Measurements from ENCODE around the gene UBASH3A. TPM values are rescaled to one million over a fixed set of nuclear protein-coding genes. Genes with fewer than 3 reads are reported as not detected.

UBASH3A gene
- total RNA-seq, 1 donor from 2014 or later = not detected

DNA sequence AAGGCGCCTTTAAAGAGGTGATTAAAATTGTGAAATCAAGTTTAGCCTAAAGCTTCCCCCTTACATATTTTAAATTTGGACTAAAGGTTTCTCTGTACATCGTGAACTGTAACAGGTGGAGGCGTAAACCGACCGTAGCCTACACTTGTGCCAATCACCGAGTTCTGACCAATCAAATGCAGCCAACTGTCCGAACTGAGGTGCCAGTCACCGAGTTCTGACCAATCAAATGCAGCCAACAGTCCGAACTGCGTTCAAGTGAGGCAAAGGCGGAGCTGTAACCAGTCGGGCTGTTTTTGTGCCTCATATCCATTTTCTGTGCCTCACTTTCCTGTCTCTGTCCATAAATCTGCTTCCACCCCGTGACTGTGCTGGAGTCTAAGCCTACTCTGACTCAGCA, 44.8 kb upstream of the UBASH3A start:
- H3K27ac ChIP-seq (replicated peaks) = no peak overlapping the region
- peaks cover 43% of the 10 kb centered on the region for H3K9me3 ChIP-seq (replicated peaks)
- no peak for TF ChIP-seq CTCF (IDR thresholded peaks at IDR 0.05; ENCODE audit: borderline replicate concordance)
- intact Hi-C loops (cut with micrococcal nuclease) = no loop called here
- no peak overlapping the region for H3K4me3 ChIP-seq
- peaks cover 66% of the 10 kb centered on the region for H3K27me3 ChIP-seq (ENCODE audit: low read depth)
- no peaks in the 10 kb centered on the region for H3K36me3 ChIP-seq
- DNase-seq = no peak
- H3K4me1 ChIP-seq = no peaks in the 10 kb centered on the region

DNA sequence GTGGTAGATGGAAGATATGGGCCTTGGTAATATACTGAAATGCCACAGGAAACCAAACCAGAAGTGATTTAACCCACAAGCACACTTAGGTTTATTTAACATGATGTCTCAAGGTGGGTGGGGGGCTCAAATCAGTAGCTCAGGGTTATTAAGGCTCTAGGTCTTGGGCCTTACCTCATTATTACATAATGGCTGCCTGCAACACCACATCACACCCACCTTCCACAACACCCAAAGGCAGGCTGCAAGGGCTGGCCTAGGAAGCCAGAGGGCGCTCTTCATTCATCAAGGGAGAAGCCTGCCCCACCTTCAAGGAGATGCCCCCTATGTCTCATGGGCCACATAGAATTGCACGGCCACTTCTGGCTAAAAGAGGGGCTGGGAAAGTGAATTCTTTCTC, 43.4 kb upstream of the UBASH3A start:
- H3K27ac ChIP-seq (replicated peaks) = no peak overlapping the region
- DNase-seq = no peak
- H3K27me3 ChIP-seq (ENCODE audit: low read depth) = peaks cover 80% of the 10 kb centered on the region
- intact Hi-C loops (cut with micrococcal nuclease) = no loop called here
- no peaks in the 10 kb centered on the region for H3K36me3 ChIP-seq
- peaks cover 29% of the 10 kb centered on the region for H3K9me3 ChIP-seq (replicated peaks)
- no peak for TF ChIP-seq CTCF (IDR thresholded peaks at IDR 0.05; ENCODE audit: borderline replicate concordance)
- H3K4me3 ChIP-seq = no peak overlapping the region
- no peaks in the 10 kb centered on the region for H3K4me1 ChIP-seq

- Histone ChIP-seq H3K9me3 (replicated peaks) (peaks cover 19% of the 10 kb centered on the region), H3K4me1 (no peaks in the 10 kb centered on the region), H3K27ac (replicated peaks) (no peak overlapping the region), H3K27me3 (ENCODE audit: low read depth) (peaks cover 90% of the 10 kb centered on the region), H3K4me3 (no peak overlapping the region), H3K36me3 (no peaks in the 10 kb centered on the region)
- intact Hi-C loops (cut with micrococcal nuclease) = no loop called here
- TF ChIP-seq CTCF (IDR thresholded peaks at IDR 0.05; ENCODE audit: borderline replicate concordance) = no peak
- DNase-seq = no peak
These were observed 42.4 kb upstream of the UBASH3A start for GRCh38 chr21:42361286-42361685.

- no peaks in the 10 kb centered on the region for H3K4me1 ChIP-seq
- DNase-seq = no peak
- H3K36me3 ChIP-seq = no peaks in the 10 kb centered on the region
- intact Hi-C loops (cut with micrococcal nuclease) = no loop called here
- no peak overlapping the region for H3K27ac ChIP-seq (replicated peaks)
- H3K27me3 ChIP-seq (ENCODE audit: low read depth) = peaks cover 95% of the 10 kb centered on the region
- no peak overlapping the region for H3K4me3 ChIP-seq
- no peak for TF ChIP-seq CTCF (IDR thresholded peaks at IDR 0.05; ENCODE audit: borderline replicate concordance)
- peaks cover 11% of the 10 kb centered on the region for H3K9me3 ChIP-seq (replicated peaks)
These were observed 41.5 kb upstream of the UBASH3A start for GRCh38 chr21:42362198-42362597.

- H3K27ac ChIP-seq (replicated peaks) = no peak overlapping the region
- H3K4me1 ChIP-seq = no peaks in the 10 kb centered on the region
- H3K36me3 ChIP-seq = no peaks in the 10 kb centered on the region
- no peak for TF ChIP-seq CTCF (IDR thresholded peaks at IDR 0.05; ENCODE audit: borderline replicate concordance)
- peaks cover 95% of the 10 kb centered on the region for H3K27me3 ChIP-seq (ENCODE audit: low read depth)
- no peak overlapping the region for H3K4me3 ChIP-seq
- H3K9me3 ChIP-seq (replicated peaks) = peaks cover 6% of the 10 kb centered on the region
- intact Hi-C loops (cut with micrococcal nuclease) = no loop called here
- DNase-seq = no peak
These were observed 41.0 kb upstream of the UBASH3A start for GRCh38 chr21:42362700-42363099.

- no peak for TF ChIP-seq CTCF (IDR thresholded peaks at IDR 0.05; ENCODE audit: borderline replicate concordance)
- H3K9me3 ChIP-seq (replicated peaks) = peaks cover 6% of the 10 kb centered on the region
- H3K4me1 ChIP-seq = no peaks in the 10 kb centered on the region
- H3K27me3 ChIP-seq (ENCODE audit: low read depth) = peaks cover 95% of the 10 kb centered on the region
- no peak for DNase-seq
- intact Hi-C loops (cut with micrococcal nuclease) = no loop called here
- no peak overlapping the region for H3K4me3 ChIP-seq
- H3K27ac ChIP-seq (replicated peaks) = no peak overlapping the region
- H3K36me3 ChIP-seq = no peaks in the 10 kb centered on the region
These were observed 40.4 kb upstream of the UBASH3A start for GRCh38 chr21:42363312-42363711.

All from left ventricle myocardium inferior (tissue), 1 donor.